ENCODE measurements around the gene NRBP1.

- TF ChIP-seq CTCF (IDR thresholded peaks at IDR 0.05) (no peak), ZFX (IDR thresholded peaks at IDR 0.05; ENCODE audit: borderline replicate concordance) (no peak)
These were observed 12.3 kb upstream of the NRBP1 start for GRCh38 chr2:27416151-27416550.

Data from 22Rv1 (cell line).